ENCODE data around the gene SBSN.

GRCh38 chr19:35528218-35529038 is at the start of gene SBSN:
- TF ChIP-seq, protein P1, sequence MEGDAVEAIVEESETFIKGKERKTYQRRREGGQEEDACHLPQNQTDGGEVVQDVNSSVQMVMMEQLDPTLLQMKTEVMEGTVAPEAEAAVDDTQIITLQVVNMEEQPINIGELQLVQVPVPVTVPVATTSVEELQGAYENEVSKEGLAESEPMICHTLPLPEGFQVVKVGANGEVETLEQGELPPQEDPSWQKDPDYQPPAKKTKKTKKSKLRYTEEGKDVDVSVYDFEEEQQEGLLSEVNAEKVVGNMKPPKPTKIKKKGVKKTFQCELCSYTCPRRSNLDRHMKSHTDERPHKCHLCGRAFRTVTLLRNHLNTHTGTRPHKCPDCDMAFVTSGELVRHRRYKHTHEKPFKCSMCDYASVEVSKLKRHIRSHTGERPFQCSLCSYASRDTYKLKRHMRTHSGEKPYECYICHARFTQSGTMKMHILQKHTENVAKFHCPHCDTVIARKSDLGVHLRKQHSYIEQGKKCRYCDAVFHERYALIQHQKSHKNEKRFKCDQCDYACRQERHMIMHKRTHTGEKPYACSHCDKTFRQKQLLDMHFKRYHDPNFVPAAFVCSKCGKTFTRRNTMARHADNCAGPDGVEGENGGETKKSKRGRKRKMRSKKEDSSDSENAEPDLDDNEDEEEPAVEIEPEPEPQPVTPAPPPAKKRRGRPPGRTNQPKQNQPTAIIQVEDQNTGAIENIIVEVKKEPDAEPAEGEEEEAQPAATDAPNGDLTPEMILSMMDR (IDR thresholded peaks at IDR 0.05): no peak
- no peak for TF ChIP-seq POLR2A (IDR thresholded peaks at IDR 0.05)

All from lower leg skin (tissue), 3 donors.